Type B pancreatic cell (in vitro differentiated cells): ENCODE measurements around the gene TRIM44. TPM values are rescaled to one million over a fixed set of nuclear protein-coding genes. Genes with fewer than 3 reads are reported as not detected.
"Not testable (repeated sequence)": the region's sequence is repeated elsewhere in the genome, so short reads cannot be mapped to it uniquely, and the experiment has no call there.

Experiments
- DNase-seq: peaks from one replicate; pipeline ENCODE4 v3.0.0; 2021; ENCODE audit warnings: mixed read lengths; ENCODE audit not compliant: unreplicated experiment; ENCODE audit errors: extremely low spot score
- H3K27ac Mint-ChIP-seq: 2 replicates; pipeline ENCODE4 v1.8.0; 2021; ENCODE audit warnings: mild to moderate bottlenecking, mixed read lengths
- H3K27me3 Mint-ChIP-seq: 2 replicates; pipeline ENCODE4 v1.8.0; 2021; ENCODE audit warnings: mixed read lengths
- H3K36me3 Mint-ChIP-seq: 2 replicates; pipeline ENCODE4 v1.8.0; 2021; ENCODE audit warnings: mixed read lengths
- H3K4me1 Mint-ChIP-seq: one replicate; pipeline ENCODE4 v1.8.0; 2021; ENCODE audit warnings: mixed read lengths; ENCODE audit not compliant: unreplicated experiment
- H3K4me3 Mint-ChIP-seq: 2 replicates; pipeline ENCODE4 v1.8.0; 2021; ENCODE audit warnings: mild to moderate bottlenecking, mixed read lengths
- H3K9me3 Mint-ChIP-seq: 2 replicates; pipeline ENCODE4 v1.8.0; 2021; ENCODE audit warnings: mixed read lengths
- total RNA-seq: library from RNA; stranded (reverse); gene quantifications from 2 replicates; pipeline ENCODE4 v1.2.1, GENCODE V29; 2021; ENCODE audit warnings: low replicate concordance
- TF ChIP-seq, protein P1 (sequence below): fragments of 200-600 bp; sonication (generic); conservative IDR thresholded peaks from 2 replicates; pipeline ENCODE4 v1.5.0; 2021; ENCODE audit warnings: antibody characterized with exemption, mild to moderate bottlenecking

The TRIM44 gene
- total RNA-seq, 1 donor from 2014 or later, result 70.6 TPM

DNA sequence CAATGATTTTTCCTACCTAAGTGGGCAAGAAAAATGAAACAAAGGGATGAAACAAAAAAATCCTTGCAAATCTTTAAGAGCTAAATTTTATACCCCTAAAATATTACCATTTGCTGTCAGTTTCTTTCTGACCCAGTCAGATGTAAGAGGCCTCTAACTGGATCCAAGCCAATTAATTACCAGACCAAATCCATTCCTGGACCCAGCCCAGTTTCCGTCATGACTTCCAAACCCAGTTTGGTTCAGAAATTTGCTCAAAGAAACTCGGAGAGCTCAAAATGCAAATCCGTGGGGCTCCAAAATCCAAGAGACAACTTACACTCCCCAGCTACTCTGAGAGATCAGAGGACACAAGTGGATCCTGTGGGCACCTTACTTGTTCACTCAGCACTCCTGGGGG is 46.8 kb downstream of the TRIM44 start:
- Mint-ChIP-seq H3K9me3 (no peaks in the 10 kb centered on the region), H3K4me1 (no peaks in the 10 kb centered on the region), H3K4me3 (no peak overlapping the region), H3K27ac (no peak overlapping the region), H3K27me3 (no peaks in the 10 kb centered on the region), H3K36me3 (no peaks in the 10 kb centered on the region)
- TF ChIP-seq, protein P1, sequence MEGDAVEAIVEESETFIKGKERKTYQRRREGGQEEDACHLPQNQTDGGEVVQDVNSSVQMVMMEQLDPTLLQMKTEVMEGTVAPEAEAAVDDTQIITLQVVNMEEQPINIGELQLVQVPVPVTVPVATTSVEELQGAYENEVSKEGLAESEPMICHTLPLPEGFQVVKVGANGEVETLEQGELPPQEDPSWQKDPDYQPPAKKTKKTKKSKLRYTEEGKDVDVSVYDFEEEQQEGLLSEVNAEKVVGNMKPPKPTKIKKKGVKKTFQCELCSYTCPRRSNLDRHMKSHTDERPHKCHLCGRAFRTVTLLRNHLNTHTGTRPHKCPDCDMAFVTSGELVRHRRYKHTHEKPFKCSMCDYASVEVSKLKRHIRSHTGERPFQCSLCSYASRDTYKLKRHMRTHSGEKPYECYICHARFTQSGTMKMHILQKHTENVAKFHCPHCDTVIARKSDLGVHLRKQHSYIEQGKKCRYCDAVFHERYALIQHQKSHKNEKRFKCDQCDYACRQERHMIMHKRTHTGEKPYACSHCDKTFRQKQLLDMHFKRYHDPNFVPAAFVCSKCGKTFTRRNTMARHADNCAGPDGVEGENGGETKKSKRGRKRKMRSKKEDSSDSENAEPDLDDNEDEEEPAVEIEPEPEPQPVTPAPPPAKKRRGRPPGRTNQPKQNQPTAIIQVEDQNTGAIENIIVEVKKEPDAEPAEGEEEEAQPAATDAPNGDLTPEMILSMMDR, result no peak
- no peak for DNase-seq

DNA sequence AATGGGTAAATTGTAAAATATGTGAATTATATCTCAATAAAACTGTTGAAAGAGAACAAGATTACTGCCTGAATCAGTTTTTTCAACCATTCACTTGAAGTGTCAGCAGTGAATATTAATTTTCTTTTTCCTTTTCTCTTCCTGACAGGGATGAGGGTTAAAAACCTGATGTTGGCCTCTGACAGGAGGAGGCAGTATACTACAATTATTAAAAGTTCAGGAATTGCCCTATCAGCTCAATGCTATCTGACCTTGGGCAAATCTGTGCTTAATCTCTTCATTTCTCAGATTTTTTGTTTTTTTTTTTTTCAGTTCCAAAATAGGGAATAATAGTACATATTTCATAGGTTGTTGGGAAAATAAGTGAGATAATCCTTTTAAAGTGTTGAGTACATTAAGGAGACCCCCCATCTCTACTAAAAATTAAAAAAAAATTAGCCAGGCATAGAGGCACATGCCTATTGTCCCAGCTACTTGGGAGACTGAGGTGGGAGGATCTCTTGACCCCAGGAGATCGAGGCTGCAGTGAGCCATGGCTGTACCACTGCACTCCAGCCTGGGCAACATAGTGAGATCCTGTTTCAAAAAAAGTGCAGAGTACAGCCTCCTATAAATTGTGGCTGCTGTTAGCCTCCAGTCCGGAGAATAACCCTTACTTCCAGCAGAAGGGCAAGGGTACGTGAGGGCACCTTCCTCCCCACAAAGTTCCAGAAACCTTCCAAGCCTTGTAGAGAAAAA is 48.8 kb downstream of the TRIM44 start:
- Mint-ChIP-seq H3K4me3 (no peak overlapping the region), H3K9me3 (peaks cover 5% of the 10 kb centered on the region), H3K27ac (no peak overlapping the region), H3K27me3 (no peaks in the 10 kb centered on the region), H3K4me1 (peaks cover 5% of the 10 kb centered on the region), H3K36me3 (peaks cover 5% of the 10 kb centered on the region)
- no peak for DNase-seq
- TF ChIP-seq, protein P1, result no peak

DNA sequence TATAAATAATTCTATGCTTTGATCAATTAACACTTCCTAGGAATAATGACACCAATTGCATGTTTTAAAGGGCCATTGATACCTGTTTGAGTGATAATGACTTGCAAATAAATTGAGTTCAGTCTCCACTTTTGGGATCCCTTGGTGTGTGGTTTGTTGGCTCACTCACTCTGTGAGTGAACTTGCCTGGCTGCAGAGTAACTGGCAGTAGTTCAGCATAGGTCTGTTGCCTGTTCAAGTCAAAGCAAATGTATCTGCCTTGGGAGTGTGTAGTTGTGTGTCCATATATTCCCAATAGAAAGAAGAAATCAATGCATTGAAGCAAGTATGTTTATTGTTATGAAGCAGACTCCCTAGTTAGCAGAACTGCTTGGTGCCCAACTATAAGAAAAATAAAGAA is 49.3 kb downstream of the TRIM44 start:
- peaks cover 6% of the 10 kb centered on the region for H3K4me1 Mint-ChIP-seq
- no peak overlapping the region for H3K4me3 Mint-ChIP-seq
- TF ChIP-seq, protein P1, result no peak
- peaks cover 5% of the 10 kb centered on the region for H3K9me3 Mint-ChIP-seq
- H3K27me3 Mint-ChIP-seq, result no peaks in the 10 kb centered on the region
- H3K36me3 Mint-ChIP-seq, result peaks cover 5% of the 10 kb centered on the region
- no peak for DNase-seq
- no peak overlapping the region for H3K27ac Mint-ChIP-seq

DNA sequence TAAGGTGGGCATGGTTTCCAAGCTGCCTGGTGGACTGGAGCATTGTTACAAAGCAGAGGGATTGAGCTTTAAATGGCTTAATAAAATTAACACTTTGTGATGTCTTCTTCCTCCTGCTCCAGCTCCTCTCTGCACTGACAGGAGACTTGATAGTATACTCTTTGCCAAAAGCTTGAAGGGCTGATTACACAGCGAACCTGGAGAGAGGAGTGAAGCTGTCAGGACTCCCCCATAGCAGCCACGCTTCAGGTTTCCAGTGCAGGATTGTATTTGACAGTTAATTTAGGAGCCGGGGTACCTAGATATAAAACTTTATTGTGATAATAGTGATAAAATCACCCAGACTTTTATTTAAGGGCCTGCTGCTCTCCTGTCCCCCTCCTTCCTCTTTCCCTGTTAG is 50.0 kb downstream of the TRIM44 start:
- H3K27me3 Mint-ChIP-seq, result no peaks in the 10 kb centered on the region
- peaks cover 5% of the 10 kb centered on the region for H3K36me3 Mint-ChIP-seq
- H3K27ac Mint-ChIP-seq, result no peak overlapping the region
- H3K4me3 Mint-ChIP-seq, result no peak overlapping the region
- DNase-seq, result no peak
- peaks cover 5% of the 10 kb centered on the region for H3K9me3 Mint-ChIP-seq
- H3K4me1 Mint-ChIP-seq, result peaks cover 11% of the 10 kb centered on the region
- TF ChIP-seq, protein P1, result no peak

DNA sequence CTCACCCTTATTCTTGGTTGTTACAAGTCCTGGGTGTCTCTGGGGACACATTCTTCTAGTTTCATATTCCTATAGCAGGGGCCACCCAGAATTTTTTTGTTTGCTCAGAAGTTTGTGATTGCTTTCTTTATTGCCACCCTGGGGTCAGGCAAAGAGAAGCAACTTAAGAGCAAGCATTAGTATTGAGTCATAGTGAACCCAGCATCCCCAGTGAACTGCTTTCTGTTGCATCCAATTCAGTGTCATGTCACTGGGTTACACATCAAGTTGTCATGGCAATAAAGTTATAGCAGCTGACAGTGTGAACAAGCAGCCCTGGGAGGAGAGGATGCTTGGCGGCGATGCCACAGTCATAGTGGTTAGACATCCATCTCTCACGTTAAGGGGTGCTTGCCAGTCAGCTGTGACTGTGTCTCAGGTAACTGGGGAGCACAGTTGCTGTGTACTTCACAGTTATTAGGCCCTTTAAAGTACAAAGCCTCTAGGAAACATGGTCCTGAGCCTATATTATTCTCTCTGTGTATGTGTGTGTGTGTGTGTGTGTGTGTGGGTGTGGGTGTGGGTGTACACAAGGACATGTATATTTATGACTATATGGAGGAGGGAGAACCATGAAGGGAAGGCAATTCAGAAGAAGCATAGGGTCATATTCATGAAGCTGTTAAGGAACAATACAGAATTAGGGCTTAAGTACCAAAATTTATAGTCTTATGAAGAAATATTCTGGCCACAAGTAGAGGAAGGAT is 52.5 kb downstream of the TRIM44 start:
- TF ChIP-seq, protein P1, result no peak
- peaks cover 5% of the 10 kb centered on the region for H3K9me3 Mint-ChIP-seq
- DNase-seq, result no peak
- peaks cover 9% of the 10 kb centered on the region for H3K36me3 Mint-ChIP-seq
- no peak overlapping the region for H3K27ac Mint-ChIP-seq
- no peaks in the 10 kb centered on the region for H3K27me3 Mint-ChIP-seq
- peaks cover 11% of the 10 kb centered on the region for H3K4me1 Mint-ChIP-seq
- H3K4me3 Mint-ChIP-seq, result no peak overlapping the region

DNA sequence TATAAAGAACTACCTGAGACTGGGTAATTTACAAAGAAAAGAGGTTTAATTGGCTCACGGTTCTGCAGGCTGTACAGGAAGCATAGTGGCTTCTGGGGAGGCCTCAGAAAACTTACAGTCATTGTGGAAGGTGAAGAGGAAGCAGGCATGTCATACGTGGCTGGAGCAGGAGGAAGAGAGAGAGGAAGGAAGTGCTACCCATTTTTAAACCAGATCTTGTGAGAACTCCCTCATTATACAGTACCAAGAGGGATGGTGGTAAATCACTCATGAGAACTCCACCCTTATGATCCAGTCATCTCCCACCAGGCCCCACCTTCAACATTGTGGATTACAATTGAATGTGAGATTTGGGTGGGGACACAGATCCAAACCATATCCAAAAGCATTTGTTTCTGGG is 53.1 kb downstream of the TRIM44 start:
- H3K4me3 Mint-ChIP-seq, H3K27ac Mint-ChIP-seq, H3K9me3 Mint-ChIP-seq, DNase-seq, H3K27me3 Mint-ChIP-seq: not testable (repeated sequence)
- H3K4me1 Mint-ChIP-seq, result peaks cover 11% of the 10 kb centered on the region
- H3K36me3 Mint-ChIP-seq, result peaks cover 11% of the 10 kb centered on the region
